ENCODE data around the gene ZFAND3. TPM values are rescaled to one million over a fixed set of nuclear protein-coding genes. Genes with fewer than 3 reads are reported as not detected.
"Not testable (repeated sequence)": the region's sequence is repeated elsewhere in the genome, so short reads cannot be mapped to it uniquely, and the experiment has no call there.

Gene ZFAND3
- total RNA-seq, 6 donors from 2014 or later = 26.2 to 66.4 (median 55.5) TPM

DNA sequence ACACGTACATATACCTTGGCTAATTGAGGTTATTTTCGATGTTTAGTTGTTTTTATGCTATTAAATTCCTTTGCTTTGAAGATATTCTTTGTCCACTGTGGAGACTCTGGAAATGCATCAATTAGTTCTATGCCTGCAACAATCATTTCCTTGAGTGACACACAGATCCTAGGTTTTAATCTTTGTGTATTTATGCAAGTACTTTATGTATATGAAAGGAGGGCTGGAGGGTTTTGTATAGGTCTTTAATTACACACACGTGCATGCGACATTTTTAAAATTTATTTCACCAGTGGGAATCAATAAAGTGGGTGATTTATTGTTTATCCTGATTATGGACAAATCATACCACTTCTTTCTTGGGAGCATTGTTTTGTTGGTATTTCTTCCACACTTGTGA is 57.3 kb downstream of the ZFAND3 start:
- H3K27ac ChIP-seq = no peak overlapping the region
- WGBS, 2 donors = 92 to 94% methylated on average over 4 of the region's 4 CpGs
- ATAC-seq (ENCODE audit: low FRiP score in 2 of 2) = no peak
- no peaks in the 10 kb centered on the region for H3K36me3 ChIP-seq
- DNase-seq = no peak
- no peaks in the 10 kb centered on the region for H3K27me3 ChIP-seq
- TF ChIP-seq POLR2AphosphoS5 (IDR thresholded peaks at IDR 0.05) (no peak), CTCF (IDR thresholded peaks at IDR 0.05) (no peak), EP300 (IDR thresholded peaks at IDR 0.05) (no peak), POLR2A (IDR thresholded peaks at IDR 0.05) (no peak)
- H3K9me3 ChIP-seq = no peaks in the 10 kb centered on the region
- H3K4me3 ChIP-seq = no peak overlapping the region
- peaks cover 6 to 30% (median 11%) of the 10 kb centered on the region in 4 donors for H3K4me1 ChIP-seq

DNA sequence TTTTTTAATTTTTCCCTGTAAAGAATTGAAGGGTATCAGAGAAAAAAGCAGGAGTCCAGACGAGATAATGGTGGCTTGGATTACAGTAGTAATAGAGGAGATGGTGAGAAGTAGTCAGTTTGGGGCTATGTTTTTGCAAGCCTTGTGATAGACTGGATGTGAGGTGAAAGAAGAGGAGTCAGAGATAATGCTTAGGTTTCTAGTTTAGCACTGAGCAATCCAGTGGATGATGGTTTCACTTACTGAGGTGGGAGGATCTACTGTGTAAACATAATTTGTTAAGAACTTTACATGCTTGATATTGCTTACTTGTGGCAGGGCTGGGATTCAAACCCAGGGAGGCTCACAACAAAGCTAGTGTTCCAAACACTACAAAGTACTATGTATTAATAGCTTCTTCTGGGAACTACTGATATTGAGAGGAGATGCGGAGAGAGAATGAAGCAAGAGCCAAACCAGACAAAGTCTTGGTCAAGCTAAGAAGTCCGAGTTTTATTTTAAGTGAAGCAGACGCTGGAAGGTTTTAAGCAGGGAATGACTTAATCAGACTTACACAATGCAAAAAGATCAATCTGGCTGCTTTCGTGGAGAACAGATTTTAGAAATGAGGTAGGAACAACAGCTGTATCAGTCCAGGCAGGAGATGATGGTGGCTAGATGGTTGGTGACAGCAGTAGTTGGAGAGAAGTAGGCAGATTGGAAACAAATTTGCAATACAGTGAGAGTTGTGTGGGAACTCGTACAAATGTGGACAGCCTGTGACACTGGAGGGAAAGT is 58.0 kb downstream of the ZFAND3 start:
- WGBS, 2 donors = 81 to 91% methylated on average over 6 of the region's 6 CpGs

DNA sequence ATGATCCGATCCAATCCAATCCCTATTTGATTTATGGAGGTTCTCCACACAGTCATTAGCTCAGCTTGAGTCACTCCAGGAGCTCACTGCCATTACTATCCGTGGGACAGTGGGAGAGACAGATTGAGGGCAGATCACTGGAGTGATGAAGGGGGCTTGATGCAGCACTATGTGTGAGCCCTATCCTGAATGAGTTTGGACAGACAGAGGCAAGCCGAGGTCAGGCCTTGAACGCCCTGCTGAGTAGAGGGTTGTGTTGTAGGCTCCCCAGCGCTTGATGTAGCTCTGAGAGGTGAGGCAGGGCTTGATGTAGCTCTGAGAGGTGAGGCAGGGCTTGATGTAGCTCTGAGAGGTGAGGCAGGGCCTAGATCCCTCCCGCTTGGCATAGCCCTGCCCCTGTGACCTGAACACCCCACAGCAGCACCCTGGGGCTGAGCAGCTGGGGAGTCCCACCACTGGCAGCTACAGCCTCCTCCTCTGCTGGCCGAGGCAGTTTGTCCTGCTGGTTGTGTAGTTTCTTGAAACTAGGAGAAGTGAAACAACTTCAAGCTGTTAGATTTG is 58.7 kb downstream of the ZFAND3 start:
- DNase-seq (no peak), ATAC-seq (ENCODE audit: low FRiP score in 2 of 2) (peak; percentile 60 to 66)
- H3K27ac ChIP-seq = no peak overlapping the region
- peaks cover 18 to 43% (median 22%) of the 10 kb centered on the region in 4 donors for H3K4me1 ChIP-seq
- no peaks in the 10 kb centered on the region for H3K36me3 ChIP-seq
- 77 to 82% methylated on average over 3 to 7 of the region's 7 CpGs for WGBS, 2 donors
- TF ChIP-seq POLR2AphosphoS5 (IDR thresholded peaks at IDR 0.05) (no peak), EP300 (IDR thresholded peaks at IDR 0.05) (no peak), POLR2A (IDR thresholded peaks at IDR 0.05) (no peak), CTCF (IDR thresholded peaks at IDR 0.05) (no peak)
- H3K4me3 ChIP-seq = no peak overlapping the region
- H3K9me3 ChIP-seq = no peaks in the 10 kb centered on the region
- no peaks in the 10 kb centered on the region for H3K27me3 ChIP-seq

More for the DNA sequence above, 58.0 kb downstream of the ZFAND3 start:
- Histone ChIP-seq H3K27ac (no peak overlapping the region), H3K4me3 (no peak overlapping the region), H3K9me3 (no peaks in the 10 kb centered on the region), H3K36me3 (no peaks in the 10 kb centered on the region), H3K27me3 (no peaks in the 10 kb centered on the region), H3K4me1 (peaks cover 14 to 38% (median 17%) of the 10 kb centered on the region in 4 donors)
- no peak for TF ChIP-seq CTCF (IDR thresholded peaks at IDR 0.05)
- no peak for TF ChIP-seq POLR2AphosphoS5 (IDR thresholded peaks at IDR 0.05)
- TF ChIP-seq EP300 (IDR thresholded peaks at IDR 0.05) = no peak
- no peak for TF ChIP-seq POLR2A (IDR thresholded peaks at IDR 0.05)
- ATAC-seq (ENCODE audit: low FRiP score in 2 of 2) = peak in 1 of 2 donors; percentile 57
- DNase-seq = no peak

- DNase-seq; ATAC-seq (ENCODE audit: low FRiP score in 2 of 2); H3K4me3 ChIP-seq; H3K9me3 ChIP-seq; H3K27ac ChIP-seq; H3K27me3 ChIP-seq; H3K36me3 ChIP-seq: not testable (repeated sequence)
- 73 to 78% methylated on average over 4 of the region's 5 CpGs for WGBS, 2 donors
- peaks cover 18 to 43% (median 22%) of the 10 kb centered on the region in 4 donors for H3K4me1 ChIP-seq
These were observed 61.1 kb downstream of the ZFAND3 start for GRCh38 chr6:37880602-37881001.

- no peak for TF ChIP-seq CTCF (IDR thresholded peaks at IDR 0.05)
- no peak for TF ChIP-seq EP300 (IDR thresholded peaks at IDR 0.05)
- TF ChIP-seq POLR2A (IDR thresholded peaks at IDR 0.05) = no peak
- TF ChIP-seq POLR2AphosphoS5 (IDR thresholded peaks at IDR 0.05) = no peak
- no peak for ATAC-seq (ENCODE audit: low FRiP score in 2 of 2)
- no peaks in the 10 kb centered on the region for H3K27me3 ChIP-seq
These were observed 62.8 kb downstream of the ZFAND3 start for GRCh38 chr6:37882292-37882691.

More at GRCh38 chr6:37882292-37882691, 62.8 kb downstream of the ZFAND3 start:
- Histone ChIP-seq H3K4me1 (peaks cover 16 to 37% (median 20%) of the 10 kb centered on the region in 4 donors), H3K36me3 (no peaks in the 10 kb centered on the region), H3K4me3 (no peak overlapping the region), H3K27ac (no peak overlapping the region), H3K9me3 (no peaks in the 10 kb centered on the region)
- WGBS, 2 donors = 97 to 100% methylated on average over 2 of the region's 2 CpGs
- DNase-seq = no peak

All from upper lobe of left lung (tissue), 6 donors.